H1 (cell line): ENCODE data around the gene DHX38. TPM values are rescaled to one million over a fixed set of nuclear protein-coding genes. Genes with fewer than 3 reads are reported as not detected.

Source experiments
- CTCF ChIA-PET: fragments of 300-600 bp; sonication (Branson Sonifier 250); formaldehyde crosslinking; loops from one replicate; lab custom pipeline; 2021; ENCODE audit not compliant: partially characterized antibody; lab: Charles Lee
- POLR2A ChIA-PET: fragments of 300-600 bp; sonication (Branson Sonifier 250); formaldehyde crosslinking; loops from one replicate; lab custom pipeline; 2021; ENCODE audit warnings: inconsistent platforms; ENCODE audit not compliant: partially characterized antibody; lab: Charles Lee
- DNase-seq, 2 experiments: peaks; one replicate each; pipeline versions ENCODE4 v3.0.0 to v3.0.0-alpha.2; 2010 to 2022; ENCODE audit warnings: low spot score in 2 of 2, low read depth in 1 of 2, mixed read lengths in 1 of 2
- FAIRE-seq: peaks from 2 replicates; lab custom pipeline; 2011; peaks lifted over from hg19 to GRCh38; lab: Jason Lieb, UNC
- H2AFZ ChIP-seq: 2 replicates; pipeline ENCODE4 v1.8.1; 2012; ENCODE audit warnings: low read length, inconsistent platforms
- H2AK5ac ChIP-seq: 2 replicates; pipeline ENCODE4 v1.6.1; 2013; ENCODE audit warnings: low read depth, low read length
- H2BK120ac ChIP-seq: replicated peaks from 2 replicates; pipeline ENCODE3; 2013; ENCODE audit warnings: low read depth, low read length, inconsistent platforms
- H2BK12ac ChIP-seq: 2 replicates; pipeline ENCODE4 v1.6.1; 2013; ENCODE audit warnings: low read depth, low read length
- H2BK15ac ChIP-seq: 2 replicates; pipeline ENCODE4 v1.6.1; 2013; ENCODE audit warnings: low read length
- H2BK20ac ChIP-seq: 2 replicates; pipeline ENCODE4 v1.6.1; 2013; ENCODE audit warnings: low read length
- H2BK5ac ChIP-seq: 2 replicates; pipeline ENCODE4 v1.6.1; 2013; ENCODE audit warnings: low read depth, low read length
- H3K14ac ChIP-seq: 2 replicates; pipeline ENCODE4 v1.6.1; 2013; ENCODE audit warnings: inconsistent platforms; ENCODE audit not compliant: insufficient read length
- H3K18ac ChIP-seq: 2 replicates; pipeline ENCODE4 v1.6.1; 2013; ENCODE audit warnings: low read length; ENCODE audit errors: extremely low read depth
- H3K23ac ChIP-seq: 2 replicates; pipeline ENCODE4 v1.6.1; 2013; ENCODE audit warnings: inconsistent platforms; ENCODE audit not compliant: insufficient read length
- H3K23me2 ChIP-seq: 2 replicates; pipeline ENCODE4 v1.6.1; 2013; ENCODE audit warnings: low read depth, low read length
- H3K27ac ChIP-seq: 2 replicates; pipeline ENCODE4 v1.6.1; 2011; ENCODE audit warnings: low read depth, low read length, inconsistent platforms
- H3K27me3 ChIP-seq, 4 experiments: replicated peaks in 1 of 4; 1 replicate in 1 of 4; 2 replicates in 3 of 4; pipeline versions ENCODE4 v1.6.1 to v1.8.1; 2011 to 2013; ENCODE audit warnings: low read length in 3 of 4, mild to moderate bottlenecking in 3 of 4, inconsistent platforms in 2 of 4, mixed read lengths in 2 of 4, moderate library complexity in 1 of 4; ENCODE audit not compliant: control insufficient read depth in 3 of 4, insufficient read depth in 3 of 4; ENCODE audit errors: extremely low read depth in 1 of 4
- H3K36me3 ChIP-seq, 4 experiments: 2 replicates each; pipeline versions ENCODE4 v1.6.1 to v1.8.1; 2011 to 2013; ENCODE audit warnings: mild to moderate bottlenecking in 4 of 4, low read length in 3 of 4, moderate library complexity in 2 of 4, control low read depth in 1 of 4, inconsistent platforms in 1 of 4; ENCODE audit not compliant: insufficient read depth in 4 of 4, control insufficient read depth in 2 of 4
- H3K4ac ChIP-seq: replicated peaks from 2 replicates; pipeline ENCODE3; 2013; ENCODE audit warnings: low read length, low read depth, mixed read lengths, inconsistent platforms; ENCODE audit not compliant: insufficient read length
- H3K4me1 ChIP-seq, 4 experiments: replicated peaks in 1 of 4; 1 replicate in 1 of 4; 2 replicates in 3 of 4; pipeline versions ENCODE4 v1.6.1 to v1.8.1; 2011 to 2013; ENCODE audit warnings: low read length in 3 of 4, inconsistent platforms in 2 of 4, mixed read lengths in 1 of 4; ENCODE audit not compliant: insufficient read depth in 4 of 4, control insufficient read depth in 3 of 4
- H3K4me2 ChIP-seq, 2 experiments: 2 replicates each; pipeline versions ENCODE4 v1.6.1 to v1.8.1; 2011 to 2013; ENCODE audit warnings: low read depth in 2 of 2, low read length in 2 of 2, control low read depth in 1 of 2, inconsistent platforms in 1 of 2, mild to moderate bottlenecking in 1 of 2; ENCODE audit not compliant: insufficient read depth in 1 of 2
- H3K4me3 ChIP-seq, 4 experiments: fragments of 200-600, 300-600 bp in 1 of 4; sonication (generic), shearing (Covaris generic), sonication (Bioruptor Twin) in 1 of 4; 2 replicates each; pipeline versions ENCODE4 v1.5.1 to v1.8.1; 2011 to 2016; ENCODE audit warnings: low read length in 4 of 4, low read depth in 3 of 4, control low read depth in 2 of 4, inconsistent platforms in 2 of 4, mild to moderate bottlenecking in 2 of 4, mixed read lengths in 1 of 4, moderate library complexity in 1 of 4; ENCODE audit not compliant: insufficient read depth in 2 of 4; ENCODE audit errors: extremely low read depth in 1 of 4
- H3K56ac ChIP-seq: replicated peaks from 2 replicates; pipeline ENCODE3; 2013; ENCODE audit warnings: low read depth, mild to moderate bottlenecking, mixed read lengths, low read length, inconsistent platforms; ENCODE audit not compliant: insufficient read length
- H3K79me1 ChIP-seq: 2 replicates; pipeline ENCODE4 v1.6.1; 2013; ENCODE audit warnings: low read depth, low read length, control low read depth
- H3K79me2 ChIP-seq, 2 experiments: 2 replicates each; pipeline versions ENCODE4 v1.6.1 to v1.8.1; 2012 to 2013; ENCODE audit warnings: low read length in 2 of 2, mild to moderate bottlenecking in 2 of 2, inconsistent platforms in 1 of 2; ENCODE audit not compliant: insufficient read depth in 2 of 2, control insufficient read depth in 1 of 2
- H3K9ac ChIP-seq, 4 experiments: replicated peaks in 1 of 4; 1 replicate in 1 of 4; 2 replicates in 3 of 4; pipeline versions ENCODE4 v1.6.1 to v1.8.1; 2011 to 2013; ENCODE audit warnings: low read depth in 3 of 4, low read length in 3 of 4, control low read depth in 2 of 4, mild to moderate bottlenecking in 2 of 4, moderate library complexity in 2 of 4, inconsistent platforms in 1 of 4; ENCODE audit errors: extremely low read depth in 1 of 4
- H3K9me3 ChIP-seq, 2 experiments: 2 replicates each; pipeline versions ENCODE4 v1.6.1 to v1.8.1; 2012 to 2013; ENCODE audit warnings: mild to moderate bottlenecking in 2 of 2, moderate library complexity in 2 of 2, control low read depth in 1 of 2, inconsistent platforms in 1 of 2, low read depth in 1 of 2, low read length in 1 of 2, mixed read lengths in 1 of 2; ENCODE audit not compliant: insufficient read depth in 2 of 2
- H4K20me1 ChIP-seq, 2 experiments: replicated peaks in 1 of 2; 2 replicates each; pipeline versions ENCODE3 to v1.8.1; 2011 to 2013; ENCODE audit warnings: inconsistent platforms in 2 of 2, low read length in 2 of 2, mild to moderate bottlenecking in 1 of 2; ENCODE audit not compliant: insufficient read depth in 2 of 2, control insufficient read depth in 1 of 2
- H4K5ac ChIP-seq: 2 replicates; pipeline ENCODE4 v1.6.1; 2013; ENCODE audit warnings: low read length, low read depth, mixed read lengths, inconsistent platforms; ENCODE audit not compliant: insufficient read length
- H4K8ac ChIP-seq: 2 replicates; pipeline ENCODE4 v1.8.0; 2013; ENCODE audit warnings: mild to moderate bottlenecking, moderate library complexity, low read length, inconsistent platforms; ENCODE audit not compliant: insufficient read depth; ENCODE audit errors: extremely low read depth
- H4K91ac ChIP-seq: replicated peaks from 2 replicates; pipeline ENCODE3; 2013; ENCODE audit warnings: low read length, mixed read lengths, inconsistent platforms; ENCODE audit not compliant: insufficient read length
- JUND ChIP-seq: IDR thresholded peaks from 2 replicates; pipeline ENCODE4 v1.6.1; 2011; ENCODE audit warnings: mild to moderate bottlenecking, improper control_type of control experiment, low read length
- KDM4A ChIP-seq: IDR thresholded peaks from one replicate; pipeline ENCODE4 v1.7.1; 2012; ENCODE audit warnings: low read depth, mild to moderate bottlenecking, moderate library complexity, low read length, inconsistent platforms; ENCODE audit not compliant: severe bottlenecking
- POU5F1 ChIP-seq: IDR thresholded peaks from 2 replicates; pipeline ENCODE4 v1.6.1; 2011; ENCODE audit warnings: low read depth, mild to moderate bottlenecking, low read length, moderate library complexity
- SIN3A ChIP-seq, 2 experiments: IDR thresholded peaks in 1 of 2; conservative IDR thresholded peaks in 1 of 2; 2 replicates each; pipeline ENCODE4 v1.6.1; 2011 to 2012; ENCODE audit warnings: low read length in 2 of 2, improper control_type of control experiment in 1 of 2, low read depth in 1 of 2, mild to moderate bottlenecking in 1 of 2
- SUZ12 ChIP-seq: fragments of 200-600 bp; sonication (generic); IDR thresholded peaks from 2 replicates; pipeline ENCODE4 v1.6.1; 2012; ENCODE audit warnings: mild to moderate bottlenecking, inconsistent platforms, low read length, moderate library complexity, mixed read lengths
- ZNF274 ChIP-seq: IDR thresholded peaks from 2 replicates; pipeline ENCODE4 v1.7.0; 2012; ENCODE audit warnings: low read length, borderline replicate concordance; ENCODE audit errors: extremely low read depth
- WGBS, 2 experiments: shearing (Covaris generic) in 1 of 2; methylation state at CpG; one replicate each; pipeline versions ENCODE4 v1.1.6 to v1.1.7; 2013 to 2015; ENCODE audit warnings: low lambda C conversion rate in 2 of 2, mixed read lengths in 2 of 2, inconsistent platforms in 1 of 2, low coverage in 1 of 2, missing lambda C conversion rate in 1 of 2; ENCODE audit not compliant: insufficient replicate concordance in 2 of 2, insufficient coverage in 1 of 2, insufficient read length in 1 of 2; ENCODE audit errors: extremely low coverage in 1 of 2, missing lambda C conversion rate in 1 of 2; 5-methylcytosine and 5-hydroxymethylcytosine counted together
- long read RNA-seq, 2 experiments: library from RNA in 1 of 2; library from capped mRNA in 1 of 2; stranded (forward); transcript quantifications; one replicate each; pipeline ENCODE4 v2.0.0, GENCODE V29; 2021; ENCODE audit warnings: inconsistent platforms in 1 of 2
- polyA minus RNA-seq, 3 experiments: library from RNA; depleted of rRNA, polyadenylated mRNA; stranded (reverse); fragments of >200 nt; gene quantifications; 1 replicate in 2 of 3; 2 replicates in 1 of 3; pipeline ENCODE4 v1.2.3, GENCODE V29; 2011
- polyA plus RNA-seq, 7 experiments: library from polyadenylated mRNA; depleted of rRNA in 3 of 7; stranded (reverse) in 5 of 7; unstranded in 2 of 7; fragments of >200 nt in 5 of 7; fragments of 200-250 nt in 2 of 7; gene quantifications; 1 replicate in 5 of 7; 2 replicates in 1 of 7; 4 replicates in 1 of 7; pipeline versions ENCODE4 v1.2.1 to v1.2.3, GENCODE V29; 2011 to 2013; ENCODE audit warnings: missing spikeins in 2 of 7, mixed read lengths in 2 of 7
- total RNA-seq: library from RNA; stranded (reverse); fragmentation: NEBNext Ultra II Directional; extraction: Animal tissue kit (Norgen Biotek cat#: 25700); gene quantifications from 2 replicates; pipeline ENCODE4 v1.2.1, GENCODE V29; 2021

The DHX38 gene
- 53.5 and 58.3 TPM in 2 replicates for total RNA-seq
- polyA plus RNA-seq (2011; rRNA removed), result 27.3 and 43.6 TPM in 2 replicates
- 58.0 TPM for polyA plus RNA-seq (2011; cell fraction: cytosol; rRNA removed)
- 134 TPM for polyA plus RNA-seq (2011; cell fraction: nucleus; rRNA removed)
- polyA plus RNA-seq (2012, experiment 1 of 2), result 58.4 to 76.4 TPM (median 70.3 TPM) in 4 replicates
- 18.4 TPM for polyA plus RNA-seq (2012, experiment 2 of 2)
- 26.7 TPM for polyA plus RNA-seq (2013, experiment 1 of 2)
- 26.6 TPM for polyA plus RNA-seq (2013, experiment 2 of 2)
- 51.2 and 78.2 TPM in 2 replicates for polyA minus RNA-seq (2011; rRNA and poly(A)+ RNA removed)
- 38.4 TPM for polyA minus RNA-seq (2011; cell fraction: cytosol; rRNA and poly(A)+ RNA removed)
- 50.9 TPM for polyA minus RNA-seq (2011; cell fraction: nucleus; rRNA and poly(A)+ RNA removed)
- long read RNA-seq, experiment 1, transcript DHX38-211 (4 exons, 1,028 nt), result major isoform, 6 of 20 reads
- long read RNA-seq, experiment 1, partial matches to known transcripts, result 7 of 20 reads
- long read RNA-seq, experiment 1, other reads (novel, unspliced or antisense), result 7 of 20 reads
- long read RNA-seq, experiment 2, full-length matches to known transcripts, result 1 of 7 reads
- long read RNA-seq, experiment 2, partial matches to known transcripts, result 5 of 7 reads
- long read RNA-seq, experiment 2, other reads (novel, unspliced or antisense), result 1 of 7 reads

- peak within 1 kb of the TSS; percentile 58 for H4K91ac ChIP-seq
- peak within 1 kb of the TSS; percentile 79 for H2AFZ ChIP-seq
- H3K4ac ChIP-seq, result peak within 1 kb of the TSS; percentile 50
- no peaks in the 10 kb centered on the region for H3K9me3 ChIP-seq
- peak within 1 kb of the TSS; percentile 41; the same call in 1 of the 2 replicates for H2BK12ac ChIP-seq
- H3K18ac ChIP-seq, result 0 out of 2 replicates have a peak within 1 kb of the TSS, but pooled peaks have one; percentile 38
- peak within 1 kb of the TSS; percentile 37 for H4K5ac ChIP-seq
- peak within 1 kb of the TSS; percentile 70 for H3K56ac ChIP-seq
- peaks cover 6% of the 10 kb centered on the region for H3K79me1 ChIP-seq
- H3K27me3 ChIP-seq, result no peaks in the 10 kb centered on the region
- FAIRE-seq (peak; percentile 81), DNase-seq (peak; percentile 85 to 94)
- no peak within 1 kb of the TSS for H2BK15ac ChIP-seq
- H3K4me1 ChIP-seq, result peaks cover 0 to 6% (median under 1%) of the 10 kb centered on the region in 4 experiments; a peak in 2 of 7 replicates
- ChIA-PET CTCF (interaction anchor here (0.9 to 11.4 kb wide), 5 partner anchors 20 to 30 kb away, joined by 3 to 108 read pairs (median 4); partner anchors contain the start of gene HPR), POLR2A (interaction anchor here (0.6 to 4.7 kb wide), 21 partner anchors 9 to 1084 kb away, joined by 3 to 23 read pairs (median 3); no protein-coding TSS in a partner anchor)
- peak within 1 kb of the TSS; percentile 93 for H3K27ac ChIP-seq
- no peak within 1 kb of the TSS for H3K14ac ChIP-seq
- H3K79me2 ChIP-seq, result peaks cover 4 to 44% of the 10 kb centered on the region in 2 experiments
- H4K20me1 ChIP-seq, result peaks cover 2 to 5% of the 10 kb centered on the region in 2 experiments
- H3K4me3 ChIP-seq, result peak within 1 kb of the TSS; percentile 93 to 100 (median 98)
- peaks cover 3 to 32% (median 19%) of the 10 kb centered on the region in 4 experiments; a peak in 7 of 8 replicates for H3K36me3 ChIP-seq
- H4K8ac ChIP-seq, result peak within 1 kb of the TSS; percentile 94
- H3K23me2 ChIP-seq, result peaks cover 8% of the 10 kb centered on the region; the same call in 1 of the 2 replicates
- peak within 1 kb of the TSS; percentile 85 to 92 for H3K4me2 ChIP-seq
- H2AK5ac ChIP-seq, result peak within 1 kb of the TSS; percentile 75
- H3K9ac ChIP-seq, result peak within 1 kb of the TSS; percentile 76 to 91 (median 88)
- 3% methylated on average over 42 of the region's 43 CpGs; no CpG with 5 or more reads in 1 of the 2 experiments for WGBS, 2 experiments
- H2BK120ac ChIP-seq, result no peak within 1 kb of the TSS
- no peak within 1 kb of the TSS for H3K23ac ChIP-seq
- H2BK20ac ChIP-seq, result no peak within 1 kb of the TSS
- peak within 1 kb of the TSS; percentile 69; the same call in 1 of the 2 replicates for H2BK5ac ChIP-seq
- TF ChIP-seq SIN3A (conservative IDR thresholded peaks at IDR 0.05 in 1 of 2, IDR thresholded peaks at IDR 0.05 in 1 of 2; ENCODE audit: low read depth in 1 of 2, low read length in 2 of 2) (peak; percentile 67; a peak in 2 of 4 replicates), ZNF274 (no peak), JUND (no peak), SUZ12 (no peak), POU5F1 (no peak), KDM4A (peak; percentile 54)
Observed at GRCh38 chr16:72093448-72094265, at the start of gene DHX38, which contains the start of gene TXNL4B. Gene DHX38 (plus strand): TSS chr16:72093847. CDS start chr16:72096158, 2,311 bp downstream. Gene TXNL4B (minus strand): TSS chr16:72093620. CDS start chr16:72090749, 2,871 bp downstream.
